GM18511 (cell line): Measurements from ENCODE around the gene NUDT5.
"Not testable (repeated sequence)": the region's sequence is repeated elsewhere in the genome, so short reads cannot be mapped to it uniquely, and the experiment has no call there.

Source experiments
- ATAC-seq: cut with Tn5 transposase; IDR thresholded peaks from one replicate; pipeline ENCODE4 v1.9.1; 2021; ENCODE audit warnings: mild to moderate bottlenecking, moderate library complexity; ENCODE audit not compliant: unreplicated experiment

NUDT5 gene

GRCh38 chr10:12195603-12196506, at the start of gene NUDT5, which contains the start of gene CDC123:
Gene NUDT5, minus strand, starts transcription at chr10:12195891. Its CDS starts 9,600 bp downstream, at chr10:12186291.
Gene CDC123, plus strand, starts transcription at chr10:12196188. Its CDS starts 58 bp downstream, at chr10:12196246.
- ATAC-seq, result peak; percentile 94

GRCh38 chr10:12243864-12244620, 48.4 kb upstream of the NUDT5 start:
- peak; percentile 70 for ATAC-seq

GRCh38 chr10:12241810-12242529, 46.3 kb upstream of the NUDT5 start:
- ATAC-seq, result no peak

- no peak for ATAC-seq
Measured at GRCh38 chr10:12238821-12239220, 43.1 kb upstream of the NUDT5 start.

GRCh38 chr10:12237265-12238220, 41.9 kb upstream of the NUDT5 start:
- no peak for ATAC-seq

- ATAC-seq, result no peak
Measured at GRCh38 chr10:12235796-12236195, 40.1 kb upstream of the NUDT5 start.

GRCh38 chr10:12235116-12235694, 39.5 kb upstream of the NUDT5 start:
- ATAC-seq, result no peak

- not testable (repeated sequence) for ATAC-seq
Measured at GRCh38 chr10:12234687-12235086, 39.0 kb upstream of the NUDT5 start.

- no peak for ATAC-seq
Measured at GRCh38 chr10:12228851-12229250, 33.2 kb upstream of the NUDT5 start.

- ATAC-seq, result not testable (repeated sequence)
Measured at GRCh38 chr10:12226438-12226837, 30.7 kb upstream of the NUDT5 start.

- no peak for ATAC-seq
Measured at GRCh38 chr10:12225444-12225843, 29.8 kb upstream of the NUDT5 start.

- ATAC-seq, result no peak
Measured at GRCh38 chr10:12221323-12222298, 25.9 kb upstream of the NUDT5 start.

- ATAC-seq, result no peak
Measured at GRCh38 chr10:12218991-12219390, 23.3 kb upstream of the NUDT5 start.

- no peak for ATAC-seq
Measured at GRCh38 chr10:12214763-12215218, 19.1 kb upstream of the NUDT5 start.

GRCh38 chr10:12214093-12214492, 18.4 kb upstream of the NUDT5 start:
- no peak for ATAC-seq

- no peak for ATAC-seq
Measured at GRCh38 chr10:12213621-12214020, 17.9 kb upstream of the NUDT5 start.

GRCh38 chr10:12212454-12212853, 16.8 kb upstream of the NUDT5 start:
- ATAC-seq, result no peak

- ATAC-seq, result no peak
Measured at GRCh38 chr10:12208460-12208859, 12.8 kb upstream of the NUDT5 start.
